A673 (cell line): ENCODE measurements around the gene CCSER1.

Experiments
- EZH2 ChIP-seq: fragments of 200-600 bp; sonication (generic); IDR thresholded peaks from 2 replicates; pipeline ENCODE4 v1.6.1; 2017; ENCODE audit warnings: borderline replicate concordance, low read depth, mild to moderate bottlenecking, mixed read lengths, antibody characterized with exemption, low read length; ENCODE audit not compliant: poor library complexity, severe bottlenecking
- TF ChIP-seq, protein P1 (sequence below): fragments of 300-800, 200-600 bp; sonication (generic); conservative IDR thresholded peaks from 2 replicates; pipeline ENCODE4 v1.5.1; 2017; ENCODE audit warnings: low read depth, mild to moderate bottlenecking, antibody characterized with exemption, low read length, moderate library complexity, mixed read lengths

DNA sequence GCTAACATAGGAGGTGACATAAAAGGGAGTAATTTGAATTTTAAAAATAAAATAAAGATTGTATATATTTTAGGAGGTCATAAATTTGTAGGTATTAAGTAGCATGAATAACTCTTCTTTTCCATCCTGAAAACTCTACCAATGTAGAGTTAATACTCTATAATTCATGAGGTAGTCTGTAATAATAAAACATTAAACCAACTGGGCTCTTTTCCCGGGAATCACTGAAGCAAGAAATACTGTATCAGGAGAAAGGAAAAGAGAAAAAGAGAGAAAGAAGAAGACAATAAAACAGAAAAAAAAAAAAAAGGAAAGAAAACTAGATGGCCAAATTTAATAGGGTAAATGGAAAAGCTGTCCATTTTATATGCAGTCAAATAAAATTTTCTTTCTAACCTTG, 984.4 kb downstream of the CCSER1 start:
- TF ChIP-seq, protein P1, sequence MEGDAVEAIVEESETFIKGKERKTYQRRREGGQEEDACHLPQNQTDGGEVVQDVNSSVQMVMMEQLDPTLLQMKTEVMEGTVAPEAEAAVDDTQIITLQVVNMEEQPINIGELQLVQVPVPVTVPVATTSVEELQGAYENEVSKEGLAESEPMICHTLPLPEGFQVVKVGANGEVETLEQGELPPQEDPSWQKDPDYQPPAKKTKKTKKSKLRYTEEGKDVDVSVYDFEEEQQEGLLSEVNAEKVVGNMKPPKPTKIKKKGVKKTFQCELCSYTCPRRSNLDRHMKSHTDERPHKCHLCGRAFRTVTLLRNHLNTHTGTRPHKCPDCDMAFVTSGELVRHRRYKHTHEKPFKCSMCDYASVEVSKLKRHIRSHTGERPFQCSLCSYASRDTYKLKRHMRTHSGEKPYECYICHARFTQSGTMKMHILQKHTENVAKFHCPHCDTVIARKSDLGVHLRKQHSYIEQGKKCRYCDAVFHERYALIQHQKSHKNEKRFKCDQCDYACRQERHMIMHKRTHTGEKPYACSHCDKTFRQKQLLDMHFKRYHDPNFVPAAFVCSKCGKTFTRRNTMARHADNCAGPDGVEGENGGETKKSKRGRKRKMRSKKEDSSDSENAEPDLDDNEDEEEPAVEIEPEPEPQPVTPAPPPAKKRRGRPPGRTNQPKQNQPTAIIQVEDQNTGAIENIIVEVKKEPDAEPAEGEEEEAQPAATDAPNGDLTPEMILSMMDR: no peak
- TF ChIP-seq EZH2: no peak
